Activated CD8-positive, alpha-beta T cell treated with anti-CD3 and anti-CD28 coated beads for 36 hours (primary cell): Measurements from ENCODE around the gene TDRD3. TPM values are rescaled to one million over a fixed set of nuclear protein-coding genes. Genes with fewer than 3 reads are reported as not detected.
"Not testable (repeated sequence)": the region's sequence is repeated elsewhere in the genome, so short reads cannot be mapped to it uniquely, and the experiment has no call there.

Source experiments
- ATAC-seq: fragments of 200-7000 bp; cut with Tn5 transposase; one replicate; pipeline ENCODE4 v1.10.0; 2021; ENCODE audit warnings: mild to moderate bottlenecking, moderate library complexity
- CTCF ChIA-PET: fragments of 350-600 bp; sonication (Branson Sonifier 250); formaldehyde crosslinking; loops from one replicate; lab custom pipeline; 2021; ENCODE audit warnings: antibody characterized with exemption; lab: Charles Lee
- POLR2A ChIA-PET: fragments of 350-600 bp; sonication (Branson Sonifier 250); formaldehyde crosslinking; loops from one replicate; lab custom pipeline; 2021; ENCODE audit warnings: antibody characterized with exemption; lab: Charles Lee
- DNase-seq: peaks from one replicate; pipeline ENCODE4 v3.0.0-alpha.2; 2020
- H3K27ac Mint-ChIP-seq: one replicate; pipeline ENCODE4 v1.8.0; 2021; ENCODE audit warnings: mild to moderate bottlenecking, mixed read lengths
- H3K27me3 Mint-ChIP-seq: one replicate; pipeline ENCODE4 v1.8.0; 2021; ENCODE audit warnings: mixed read lengths
- H3K36me3 Mint-ChIP-seq: one replicate; pipeline ENCODE4 v1.8.0; 2021; ENCODE audit warnings: low read depth, mixed read lengths
- H3K4me1 Mint-ChIP-seq: one replicate; pipeline ENCODE4 v1.8.0; 2021; ENCODE audit warnings: low read depth, mixed read lengths
- H3K4me3 Mint-ChIP-seq: one replicate; pipeline ENCODE4 v1.8.0; 2021; ENCODE audit warnings: mild to moderate bottlenecking, moderate library complexity, mixed read lengths
- H3K9me3 Mint-ChIP-seq: one replicate; pipeline ENCODE4 v1.8.0; 2021; ENCODE audit warnings: mixed read lengths
- intact Hi-C: fragments of 100-400 bp; cut with micrococcal nuclease; formaldehyde crosslinking; loops from one replicate; pipeline ENCODE4 v1.10.0; 2022
- total RNA-seq, 2 experiments: library from RNA; stranded (reverse); gene quantifications; one replicate each; pipeline ENCODE4 v1.2.3, GENCODE V29; 2021
- TF ChIP-seq, protein P1 (sequence below): fragments of 200-600 bp; IDR thresholded peaks from one replicate; pipeline ENCODE4 v1.8.0; 2022; ENCODE audit warnings: antibody characterized with exemption, mild to moderate bottlenecking

Gene TDRD3
- total RNA-seq, 2 experiments from 2014 or later: 17.1 to 19.0 TPM

DNA sequence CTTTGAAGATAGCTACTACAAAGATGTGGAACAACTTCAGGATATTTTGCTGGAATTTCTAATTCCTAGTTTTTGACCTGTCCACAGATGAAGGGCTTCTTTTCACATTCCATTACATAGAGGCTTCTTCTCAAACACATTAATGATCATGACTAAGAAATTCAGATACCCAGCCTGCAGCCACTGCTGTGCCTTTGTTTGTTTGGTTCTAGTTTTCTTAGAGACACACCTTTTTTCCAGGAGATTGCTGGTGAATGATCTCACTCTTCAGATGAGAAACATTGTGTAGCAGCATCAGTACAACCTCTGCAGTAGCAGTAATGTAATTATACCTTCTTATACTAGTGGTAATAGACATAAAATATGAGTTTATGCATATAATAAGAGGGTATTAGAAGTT is 5.0 kb downstream of the TDRD3 start:
- Mint-ChIP-seq H3K4me3 (no peak overlapping the region), H3K9me3 (no peaks in the 10 kb centered on the region), H3K36me3 (peaks cover 4% of the 10 kb centered on the region), H3K27me3 (no peaks in the 10 kb centered on the region), H3K27ac (no peak overlapping the region), H3K4me1 (peaks cover 48% of the 10 kb centered on the region)
- ChIA-PET POLR2A (no interaction called here), CTCF (interaction anchor here (0.8 kb wide), 1 partner anchor 9 kb away, joined by 3 read pairs; no protein-coding TSS in a partner anchor)
- intact Hi-C loops: no loop called here
- ATAC-seq: no peak
- TF ChIP-seq, protein P1, sequence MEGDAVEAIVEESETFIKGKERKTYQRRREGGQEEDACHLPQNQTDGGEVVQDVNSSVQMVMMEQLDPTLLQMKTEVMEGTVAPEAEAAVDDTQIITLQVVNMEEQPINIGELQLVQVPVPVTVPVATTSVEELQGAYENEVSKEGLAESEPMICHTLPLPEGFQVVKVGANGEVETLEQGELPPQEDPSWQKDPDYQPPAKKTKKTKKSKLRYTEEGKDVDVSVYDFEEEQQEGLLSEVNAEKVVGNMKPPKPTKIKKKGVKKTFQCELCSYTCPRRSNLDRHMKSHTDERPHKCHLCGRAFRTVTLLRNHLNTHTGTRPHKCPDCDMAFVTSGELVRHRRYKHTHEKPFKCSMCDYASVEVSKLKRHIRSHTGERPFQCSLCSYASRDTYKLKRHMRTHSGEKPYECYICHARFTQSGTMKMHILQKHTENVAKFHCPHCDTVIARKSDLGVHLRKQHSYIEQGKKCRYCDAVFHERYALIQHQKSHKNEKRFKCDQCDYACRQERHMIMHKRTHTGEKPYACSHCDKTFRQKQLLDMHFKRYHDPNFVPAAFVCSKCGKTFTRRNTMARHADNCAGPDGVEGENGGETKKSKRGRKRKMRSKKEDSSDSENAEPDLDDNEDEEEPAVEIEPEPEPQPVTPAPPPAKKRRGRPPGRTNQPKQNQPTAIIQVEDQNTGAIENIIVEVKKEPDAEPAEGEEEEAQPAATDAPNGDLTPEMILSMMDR: no peak
- no peak for DNase-seq

GRCh38 chr13:60407095-60407494 is 10.1 kb downstream of the TDRD3 start:
- TF ChIP-seq, protein P1: no peak
- no peaks in the 10 kb centered on the region for H3K9me3 Mint-ChIP-seq
- peaks cover 48% of the 10 kb centered on the region for H3K4me1 Mint-ChIP-seq
- peaks cover 18% of the 10 kb centered on the region for H3K36me3 Mint-ChIP-seq
- no peak overlapping the region for H3K4me3 Mint-ChIP-seq
- ChIA-PET CTCF (interaction anchor here (0.8 to 1.1 kb wide), 2 partner anchors 11 to 21 kb away, joined by 3 to 5 read pairs; partner anchors contain the start of gene TDRD3), POLR2A (interaction anchor here (0.8 to 1.1 kb wide), 2 partner anchors 9 to 11 kb away, joined by 3 to 4 read pairs; no protein-coding TSS in a partner anchor)
- intact Hi-C loops: no loop called here
- no peaks in the 10 kb centered on the region for H3K27me3 Mint-ChIP-seq
- ATAC-seq (no peak), DNase-seq (no peak)
- H3K27ac Mint-ChIP-seq: no peak overlapping the region

- CTCF ChIA-PET: interaction anchor here (0.8 kb wide), 1 partner anchor 20 kb away, joined by 3 read pairs; no protein-coding TSS in a partner anchor
- H3K9me3 Mint-ChIP-seq, DNase-seq, H3K4me3 Mint-ChIP-seq, H3K27me3 Mint-ChIP-seq, ATAC-seq, H3K27ac Mint-ChIP-seq, intact Hi-C loops: not testable (repeated sequence)
- peaks cover 17% of the 10 kb centered on the region for H3K36me3 Mint-ChIP-seq
- peaks cover 48% of the 10 kb centered on the region for H3K4me1 Mint-ChIP-seq
- POLR2A ChIA-PET: interaction anchor here (0.8 kb wide), 1 partner anchor 11 kb away, joined by 3 read pairs; no protein-coding TSS in a partner anchor
Measured at GRCh38 chr13:60407852-60408251, 10.8 kb downstream of the TDRD3 start.

DNA sequence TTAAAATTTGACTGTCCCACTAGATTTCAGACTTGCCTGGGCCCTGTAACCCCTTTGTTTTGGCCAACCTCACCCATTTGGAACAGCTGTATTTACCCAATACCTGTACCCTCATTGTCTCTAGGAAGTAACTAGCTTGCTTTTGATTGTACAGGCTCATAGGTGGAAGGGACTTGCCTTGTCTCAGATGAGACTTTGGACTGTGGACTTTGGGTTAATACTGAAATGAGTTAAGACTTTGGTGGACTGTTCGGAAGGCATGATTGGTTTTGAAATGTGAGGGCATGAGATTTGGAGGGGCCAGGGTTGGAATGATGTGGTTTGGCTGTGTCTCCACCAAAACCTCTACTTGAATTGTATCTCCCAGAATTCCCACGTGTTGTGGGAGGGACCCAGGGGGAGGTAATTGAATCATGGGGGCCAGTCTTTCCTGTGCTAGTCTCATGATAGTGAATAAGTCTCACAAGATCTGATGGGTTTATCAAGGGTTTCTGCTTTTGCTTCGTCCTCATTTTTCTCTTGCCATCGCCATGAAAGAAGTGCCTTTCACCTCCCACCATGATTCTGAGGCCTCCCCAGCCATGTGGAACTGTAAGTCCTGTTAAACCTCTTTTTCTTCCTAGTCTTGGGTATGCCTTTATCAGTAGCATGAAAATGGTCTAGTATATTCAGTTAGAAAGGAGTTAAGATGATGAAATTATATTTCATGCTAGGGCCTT is 12.7 kb downstream of the TDRD3 start:
- ATAC-seq, intact Hi-C loops, POLR2A ChIA-PET, H3K27me3 Mint-ChIP-seq, DNase-seq, H3K27ac Mint-ChIP-seq, H3K9me3 Mint-ChIP-seq, H3K4me3 Mint-ChIP-seq: not testable (repeated sequence)
- H3K36me3 Mint-ChIP-seq: peaks cover 16% of the 10 kb centered on the region
- H3K4me1 Mint-ChIP-seq: peaks cover 48% of the 10 kb centered on the region
- CTCF ChIA-PET: interaction anchor here (1.0 kb wide), 1 partner anchor 22 kb away, joined by 3 read pairs; no protein-coding TSS in a partner anchor

- intact Hi-C loops: no loop called here
- Mint-ChIP-seq H3K9me3 (no peaks in the 10 kb centered on the region), H3K36me3 (peaks cover 16% of the 10 kb centered on the region), H3K27ac (no peak overlapping the region), H3K27me3 (no peaks in the 10 kb centered on the region), H3K4me1 (peaks cover 45% of the 10 kb centered on the region), H3K4me3 (no peak overlapping the region)
- ATAC-seq (no peak), DNase-seq (no peak)
- TF ChIP-seq, protein P1: no peak
- CTCF ChIA-PET: interaction anchor here (1.0 kb wide), 1 partner anchor 8 kb away, joined by 3 read pairs; no protein-coding TSS in a partner anchor
- POLR2A ChIA-PET: interaction anchor here (2.2 kb wide), 1 partner anchor 14 kb away, joined by 5 read pairs; the partner anchor contains the start of gene TDRD3
Measured at GRCh38 chr13:60410299-60410698, 13.3 kb downstream of the TDRD3 start.
